NB4 (cell line): ENCODE data around the gene VPS8.

ENCODE experiments used
- POLR2A ChIP-seq: IDR thresholded peaks from 2 replicates; pipeline ENCODE4 v1.6.1; 2011; ENCODE audit warnings: mild to moderate bottlenecking; ENCODE audit not compliant: insufficient read length; ENCODE audit errors: extremely low read depth
- TF ChIP-seq, protein P1 (sequence below): IDR thresholded peaks from one replicate; pipeline ENCODE4 v1.5.1; 2012; ENCODE audit warnings: low read depth, low read length

DNA sequence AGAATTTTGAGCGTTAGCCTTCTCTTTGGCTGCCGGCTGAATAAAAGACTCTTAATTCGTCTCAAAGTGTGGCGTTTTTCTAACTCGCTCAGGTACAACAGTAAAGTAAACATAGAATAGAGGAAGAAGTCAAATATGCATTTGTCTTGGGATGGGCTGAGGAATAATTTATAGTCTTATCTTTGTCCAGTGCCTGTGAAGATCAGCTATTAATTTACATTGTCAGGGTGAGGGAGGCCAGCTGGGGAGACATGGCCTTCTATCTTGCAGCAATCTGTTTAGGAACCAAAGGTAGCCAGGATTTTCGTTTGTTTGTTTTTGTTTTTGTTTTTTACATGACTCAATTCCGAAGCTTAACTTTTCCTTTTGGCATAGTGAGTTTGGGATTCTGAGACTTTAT is 100.2 kb downstream of the VPS8 start:
- TF ChIP-seq, protein P1, sequence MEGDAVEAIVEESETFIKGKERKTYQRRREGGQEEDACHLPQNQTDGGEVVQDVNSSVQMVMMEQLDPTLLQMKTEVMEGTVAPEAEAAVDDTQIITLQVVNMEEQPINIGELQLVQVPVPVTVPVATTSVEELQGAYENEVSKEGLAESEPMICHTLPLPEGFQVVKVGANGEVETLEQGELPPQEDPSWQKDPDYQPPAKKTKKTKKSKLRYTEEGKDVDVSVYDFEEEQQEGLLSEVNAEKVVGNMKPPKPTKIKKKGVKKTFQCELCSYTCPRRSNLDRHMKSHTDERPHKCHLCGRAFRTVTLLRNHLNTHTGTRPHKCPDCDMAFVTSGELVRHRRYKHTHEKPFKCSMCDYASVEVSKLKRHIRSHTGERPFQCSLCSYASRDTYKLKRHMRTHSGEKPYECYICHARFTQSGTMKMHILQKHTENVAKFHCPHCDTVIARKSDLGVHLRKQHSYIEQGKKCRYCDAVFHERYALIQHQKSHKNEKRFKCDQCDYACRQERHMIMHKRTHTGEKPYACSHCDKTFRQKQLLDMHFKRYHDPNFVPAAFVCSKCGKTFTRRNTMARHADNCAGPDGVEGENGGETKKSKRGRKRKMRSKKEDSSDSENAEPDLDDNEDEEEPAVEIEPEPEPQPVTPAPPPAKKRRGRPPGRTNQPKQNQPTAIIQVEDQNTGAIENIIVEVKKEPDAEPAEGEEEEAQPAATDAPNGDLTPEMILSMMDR: no peak
- TF ChIP-seq POLR2A: no peak
